HG03139 (cell line): Measurements from ENCODE around the gene LRRC8D.
"Not testable (repeated sequence)": the region's sequence is repeated elsewhere in the genome, so short reads cannot be mapped to it uniquely, and the experiment has no call there.

Experiments used
- ATAC-seq: cut with Tn5 transposase; IDR thresholded peaks from one replicate; pipeline ENCODE4 v1.9.1; 2021; ENCODE audit not compliant: unreplicated experiment

Gene LRRC8D

DNA sequence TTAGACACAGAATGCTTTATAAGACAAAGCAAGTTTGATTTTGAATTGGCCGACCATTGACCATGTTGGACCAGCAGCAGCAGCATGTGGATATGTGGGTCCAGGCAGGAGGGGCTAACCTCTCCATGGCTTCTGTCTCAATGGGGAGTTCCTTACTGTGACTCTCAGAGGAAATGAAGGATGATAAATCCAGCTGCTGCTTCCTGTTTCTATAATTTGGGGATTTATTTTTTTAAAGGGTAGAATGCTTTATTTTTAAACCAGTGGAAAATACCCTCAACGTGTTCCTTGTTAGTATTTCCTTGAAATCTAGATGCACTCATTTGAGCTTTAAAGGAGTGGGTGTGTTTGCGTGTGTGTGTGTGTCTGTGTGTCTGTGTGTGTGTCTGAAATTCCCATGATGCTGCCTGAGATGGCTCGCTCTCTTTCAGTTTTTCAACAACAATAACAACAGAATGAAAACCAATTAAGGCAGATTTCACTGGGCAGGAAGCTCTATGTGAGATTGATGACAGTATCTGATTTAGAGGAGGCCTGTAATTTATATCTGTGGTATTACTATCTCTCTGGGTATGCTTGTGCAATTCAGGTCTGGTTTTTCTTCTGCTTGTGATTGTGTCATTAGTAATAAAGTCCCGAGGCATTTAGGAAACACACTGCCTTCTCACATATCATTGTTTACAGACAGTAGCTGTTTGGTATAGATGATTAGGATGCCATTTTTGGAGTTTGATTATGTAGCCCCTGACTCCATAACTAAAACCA, 88.0 kb downstream of the LRRC8D start:
- no peak for ATAC-seq

DNA sequence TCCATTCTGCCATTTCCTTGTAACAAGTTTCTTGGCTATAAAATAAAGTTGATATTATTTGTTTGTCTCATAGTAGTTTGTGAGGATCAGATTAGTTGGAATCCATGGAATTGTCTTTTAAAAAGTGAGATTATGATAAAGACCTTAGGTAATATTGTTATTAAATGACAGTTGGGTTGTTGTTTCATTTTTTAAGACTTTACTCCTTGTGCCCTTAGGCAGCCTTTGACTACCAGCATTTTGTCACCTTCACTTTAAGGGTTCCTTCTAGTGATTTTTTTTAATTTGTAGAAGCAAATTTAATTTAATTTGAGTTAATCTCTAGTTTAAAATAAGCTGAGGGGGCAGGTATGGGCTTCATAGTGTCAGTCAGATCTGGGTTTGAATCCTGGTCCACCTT, 89.4 kb downstream of the LRRC8D start:
- ATAC-seq, result no peak

DNA sequence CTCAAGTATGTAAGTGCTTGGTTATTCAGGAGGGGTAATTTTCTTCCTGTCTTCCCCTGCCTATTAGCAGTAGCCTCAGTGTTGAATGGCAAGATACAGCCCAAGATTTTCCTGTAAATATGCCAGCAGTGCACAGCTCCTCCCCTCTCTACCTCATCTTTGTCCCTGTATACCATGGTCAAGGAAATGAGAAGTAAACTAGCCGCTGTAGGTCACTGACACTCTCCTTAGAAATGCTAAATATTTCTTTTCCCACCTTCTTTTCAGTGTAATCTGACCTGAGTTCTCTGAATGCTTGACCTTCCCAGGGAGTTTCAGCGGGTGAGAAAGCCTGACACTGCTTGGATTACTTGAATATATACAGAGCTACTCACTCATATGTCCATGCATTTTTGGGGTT, 89.9 kb downstream of the LRRC8D start:
- ATAC-seq, result no peak

DNA sequence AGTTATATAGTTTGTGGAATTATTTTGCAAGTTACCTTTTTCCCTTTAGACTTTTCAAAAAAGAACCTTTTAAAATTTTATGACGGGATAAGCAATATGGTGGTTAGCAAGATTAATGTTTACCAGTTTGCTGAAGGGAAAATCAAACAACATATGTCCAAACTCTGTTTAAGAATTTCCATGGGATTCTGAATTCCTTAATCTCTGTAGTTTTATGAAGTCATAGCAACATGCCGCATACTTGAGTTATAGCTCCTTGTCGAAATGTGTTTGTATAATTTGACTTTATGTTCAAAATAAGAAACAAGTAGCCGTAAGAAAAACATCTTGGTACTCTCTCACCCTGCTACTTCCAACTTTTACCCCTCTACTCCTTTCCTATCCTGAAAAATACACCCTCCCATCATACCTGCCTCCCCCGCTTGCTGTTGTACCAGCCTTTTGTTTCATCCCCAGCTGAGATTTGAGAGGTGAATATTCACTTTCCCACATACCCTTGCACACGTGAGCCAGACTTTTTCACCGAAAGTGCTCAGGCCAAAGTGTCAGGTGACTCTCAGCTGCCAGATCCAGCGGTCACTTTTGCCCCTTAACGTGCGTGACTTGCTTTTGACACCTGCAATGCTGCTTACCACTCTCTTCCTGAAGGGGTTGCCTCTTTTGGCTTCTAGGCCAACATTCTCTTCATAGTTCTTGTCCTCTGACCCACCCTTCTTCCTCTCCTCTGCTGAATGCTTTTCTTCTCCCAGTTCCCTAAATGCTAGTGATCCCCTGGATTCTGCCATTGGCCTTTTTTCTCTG, 90.6 kb downstream of the LRRC8D start:
- ATAC-seq, result no peak

DNA sequence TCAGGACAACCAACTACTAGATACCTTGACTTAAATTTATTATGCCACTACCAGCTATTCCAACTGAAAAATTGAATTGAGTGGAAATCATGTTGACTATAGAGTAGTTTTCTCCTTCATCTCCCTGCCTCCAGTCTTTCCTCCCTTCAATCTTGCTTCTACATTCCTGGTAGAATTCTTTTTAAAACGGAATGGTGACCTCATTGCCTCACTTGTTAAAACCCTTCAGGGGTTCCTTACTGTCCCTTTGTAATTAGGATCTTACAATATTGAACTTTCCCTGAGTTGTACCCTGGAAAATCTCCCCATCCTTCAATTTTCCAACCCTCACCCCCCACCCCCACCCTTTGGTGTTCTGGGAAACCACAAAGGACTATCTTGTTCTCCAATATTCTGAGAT, 91.2 kb downstream of the LRRC8D start:
- ATAC-seq, result no peak

DNA sequence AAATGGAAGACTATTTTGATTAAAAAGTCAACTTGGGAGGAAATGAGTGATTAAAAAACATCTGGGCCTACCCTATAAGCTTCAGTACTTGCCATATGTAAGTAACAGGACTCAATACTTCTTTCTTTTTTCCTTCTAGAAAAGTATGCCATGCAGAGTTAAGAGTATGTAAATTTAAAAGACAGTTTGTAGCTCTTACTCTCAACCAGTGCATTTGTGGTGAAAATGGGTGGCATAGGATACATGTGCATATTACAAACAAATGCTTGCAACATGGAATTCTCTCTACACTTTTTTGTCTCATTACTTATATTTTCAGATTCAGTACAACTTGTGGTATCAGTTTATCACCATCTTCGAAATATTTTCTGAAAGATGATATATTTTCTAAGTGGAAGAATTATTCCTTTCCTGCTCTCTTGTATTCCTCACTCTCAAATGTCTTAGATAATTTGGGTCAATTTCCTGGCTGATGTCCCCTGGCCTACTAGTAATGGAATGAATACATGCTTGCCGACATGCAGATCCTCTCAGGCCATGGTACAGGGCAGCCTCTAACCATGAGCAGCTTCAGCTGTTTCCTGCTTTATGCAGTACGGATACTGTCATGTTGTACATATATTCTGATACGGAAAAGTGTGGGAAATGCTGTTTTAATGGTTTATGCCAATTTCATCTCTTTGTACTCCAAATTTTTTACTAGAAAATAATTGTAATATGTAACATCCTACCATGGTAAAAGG, 92.7 kb downstream of the LRRC8D start:
- no peak for ATAC-seq

DNA sequence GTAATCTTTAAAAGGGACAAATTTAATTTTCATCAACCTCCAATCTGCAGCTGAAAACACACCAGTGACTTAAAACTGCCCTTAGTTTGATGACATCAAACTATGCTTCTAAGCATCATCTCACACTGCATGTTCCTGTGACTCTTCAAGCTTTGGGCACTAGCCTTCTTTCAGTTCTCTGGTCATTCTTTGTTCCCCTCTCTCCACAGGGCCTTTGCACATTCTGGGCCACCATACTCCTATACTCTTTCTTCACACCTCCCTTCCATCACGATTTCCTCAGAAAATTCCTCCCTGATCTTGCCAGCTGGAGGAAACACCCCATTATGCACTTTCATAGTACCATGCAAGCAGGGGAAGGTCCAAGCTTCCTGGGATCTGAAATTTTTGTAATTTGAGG, 96.5 kb downstream of the LRRC8D start:
- ATAC-seq, result no peak

DNA sequence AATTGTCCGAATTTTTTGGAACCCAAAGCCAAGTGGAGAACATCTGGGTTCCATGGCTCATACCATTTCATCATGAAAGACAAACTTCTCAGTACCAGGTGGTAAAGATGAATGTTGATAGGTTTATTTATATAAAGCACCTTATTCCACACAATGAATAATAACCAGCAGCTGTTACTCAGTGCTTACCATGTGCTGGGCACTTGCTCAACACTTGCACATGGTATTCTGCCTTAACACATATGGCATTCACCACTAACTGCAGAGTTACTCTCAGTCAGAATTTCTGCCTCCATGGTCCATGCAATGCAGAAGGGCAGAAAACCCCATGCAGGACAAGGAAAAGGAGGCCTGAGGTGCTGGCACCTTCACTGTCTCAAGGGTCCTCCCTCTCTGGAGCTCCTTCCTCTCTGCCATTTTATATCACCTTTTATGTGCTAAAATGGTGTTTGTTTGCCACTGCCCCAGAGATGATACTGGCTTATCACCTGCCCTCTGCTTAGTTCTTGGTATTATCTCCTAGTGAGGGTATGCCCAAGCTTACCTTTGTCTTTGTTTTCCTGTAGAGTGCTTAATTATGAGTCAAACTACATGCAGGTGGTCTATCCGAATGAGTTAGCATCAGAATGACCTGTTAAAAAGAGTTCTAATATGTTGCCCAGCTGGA, 97.4 kb downstream of the LRRC8D start:
- no peak for ATAC-seq

DNA sequence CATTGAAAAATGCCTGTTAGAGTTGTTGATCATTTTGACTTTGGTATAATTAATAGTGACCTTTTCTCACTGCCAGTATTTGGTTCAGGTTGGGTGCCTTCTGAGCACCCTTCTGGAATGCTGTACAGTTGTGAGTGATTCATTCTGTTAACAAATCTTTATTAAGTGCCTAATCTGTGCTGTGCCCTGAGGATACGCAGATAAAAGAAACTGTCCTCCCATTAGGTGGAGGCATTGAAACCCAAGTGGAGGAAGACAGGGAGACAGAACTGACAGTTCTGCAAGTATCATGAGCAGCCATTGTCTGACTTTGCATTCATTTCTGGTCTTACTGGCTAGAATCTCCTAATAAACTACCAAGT, 97.9 kb downstream of the LRRC8D start:
- ATAC-seq, result no peak

DNA sequence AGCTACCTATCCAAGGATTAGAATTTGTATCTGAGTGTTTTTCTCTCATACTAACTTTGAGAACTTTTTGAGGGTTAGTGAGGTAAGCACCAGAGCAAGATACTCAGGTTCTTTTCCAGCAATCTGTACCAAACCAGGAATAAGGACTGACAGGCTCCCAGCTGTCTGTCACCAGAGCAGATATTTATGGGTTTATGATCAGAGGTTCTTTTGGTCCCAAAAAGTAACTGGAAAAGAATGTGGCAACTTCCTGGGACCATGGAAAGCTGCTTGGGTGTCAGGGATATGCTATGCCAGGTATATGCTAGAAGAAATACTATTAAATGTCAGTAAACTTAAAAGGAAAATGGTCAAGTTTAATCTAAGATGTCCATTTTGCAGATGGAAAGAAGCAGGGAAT, 98.3 kb downstream of the LRRC8D start:
- no peak for ATAC-seq

DNA sequence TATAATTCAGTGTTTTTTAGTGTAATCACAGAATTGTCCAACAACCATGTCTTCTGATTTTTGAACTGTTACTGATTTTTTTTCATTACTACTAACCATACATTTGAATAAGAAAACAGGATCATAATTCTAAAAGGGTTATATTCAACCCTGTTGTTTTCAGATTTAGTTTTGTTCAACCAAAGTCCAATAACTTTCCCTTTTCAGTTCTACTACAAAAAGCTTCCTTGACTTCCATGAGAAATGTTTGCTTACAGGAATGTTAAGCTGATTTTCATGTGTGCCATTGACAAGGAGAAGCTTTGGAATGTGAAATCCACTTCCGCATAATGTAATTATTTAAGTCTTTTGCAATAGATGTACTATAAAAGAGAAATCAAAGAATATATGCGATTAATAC, 102.1 kb downstream of the LRRC8D start:
- ATAC-seq, result no peak

DNA sequence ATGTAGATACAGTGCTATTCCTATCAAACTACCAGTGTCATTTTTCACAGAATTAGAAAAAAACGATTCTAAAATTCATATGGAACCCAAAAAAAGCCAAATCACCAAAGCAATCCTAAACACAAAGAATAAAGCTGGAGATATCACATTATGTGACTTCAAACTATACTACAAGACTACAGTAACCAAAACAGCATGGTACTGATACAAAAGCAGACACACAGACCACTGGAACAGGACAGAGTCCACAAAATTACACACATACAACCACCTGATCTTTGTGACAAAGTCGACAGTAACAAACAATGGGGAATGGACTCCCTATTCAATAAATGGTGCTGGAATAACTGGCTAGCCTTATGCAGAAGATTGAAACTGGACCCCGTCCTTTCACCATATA, 102.7 kb downstream of the LRRC8D start:
- no peak for ATAC-seq

DNA sequence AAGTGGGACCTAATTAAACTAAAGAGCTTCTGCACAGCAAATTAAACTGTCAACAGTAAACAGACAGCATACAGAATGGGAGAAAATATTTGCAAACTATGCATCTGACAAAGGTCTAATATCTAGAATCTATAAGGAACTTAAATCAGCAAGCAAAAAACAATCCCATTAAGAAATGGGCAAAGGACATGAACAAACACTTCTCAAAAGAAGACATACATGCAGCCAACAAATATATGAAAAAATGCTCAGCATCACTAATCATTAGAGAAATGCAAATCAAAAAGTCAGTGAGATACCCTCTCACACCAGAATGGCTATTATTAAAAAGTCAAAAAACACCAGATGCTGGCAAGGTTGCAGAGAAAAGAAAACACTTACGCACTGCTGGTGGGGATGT, 103.2 kb downstream of the LRRC8D start:
- not testable (repeated sequence) for ATAC-seq

DNA sequence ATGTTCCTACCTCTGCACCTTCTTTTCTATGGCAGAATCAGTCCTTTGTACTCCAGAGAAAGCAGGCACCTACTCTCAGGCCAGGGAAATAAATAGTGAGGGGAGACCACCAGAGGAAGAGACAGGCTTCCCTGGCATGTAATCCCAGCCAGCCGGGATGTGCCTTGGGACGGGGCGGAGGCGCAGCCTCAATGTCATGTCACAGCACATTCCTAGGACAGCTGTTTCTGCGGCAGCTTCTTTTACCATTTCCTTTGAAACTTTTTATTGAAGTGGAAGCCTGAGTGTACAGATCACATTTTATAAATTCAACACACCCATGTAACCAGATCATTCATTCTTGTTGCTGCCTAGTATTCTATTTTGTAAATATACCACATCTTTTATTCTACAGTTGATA, 106.2 kb downstream of the LRRC8D start:
- no peak for ATAC-seq

DNA sequence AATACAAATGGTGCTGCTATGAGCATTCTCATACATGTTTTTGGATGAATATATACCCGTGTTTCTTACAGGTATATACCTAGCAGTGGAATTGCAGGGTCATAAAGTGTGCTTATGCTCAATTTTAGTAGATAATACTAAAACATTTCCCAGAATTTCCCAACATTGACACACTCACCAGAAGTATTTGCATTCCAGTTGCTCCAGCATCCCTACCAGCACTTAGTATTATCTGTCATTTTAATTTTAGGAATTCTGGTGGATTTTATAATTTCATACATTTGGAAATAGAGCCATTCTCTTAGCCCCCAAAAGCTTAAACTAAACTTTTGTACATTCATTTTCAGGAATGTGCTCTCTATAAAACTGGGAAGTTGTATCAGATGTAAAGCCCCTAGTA, 106.6 kb downstream of the LRRC8D start:
- ATAC-seq, result no peak

DNA sequence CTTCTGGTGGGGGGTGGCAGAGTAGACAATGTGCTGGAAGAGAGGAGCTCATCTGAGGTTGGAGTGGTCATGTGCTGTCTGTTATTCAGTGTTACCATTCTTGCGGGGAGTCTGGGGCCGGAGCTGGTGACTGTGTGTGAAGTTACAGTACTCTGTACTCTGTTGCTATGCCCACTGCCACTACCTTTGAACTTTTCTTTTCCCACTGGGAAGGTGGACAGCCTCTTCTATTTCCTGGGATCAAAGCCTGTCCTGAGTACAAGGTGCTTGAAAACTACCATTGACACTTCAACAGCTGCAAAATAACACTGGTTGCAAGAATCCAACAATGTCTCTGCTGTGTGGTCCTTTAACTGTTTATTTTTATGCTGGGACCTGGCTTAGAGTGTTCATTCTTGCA, 107.7 kb downstream of the LRRC8D start:
- ATAC-seq, result no peak

DNA sequence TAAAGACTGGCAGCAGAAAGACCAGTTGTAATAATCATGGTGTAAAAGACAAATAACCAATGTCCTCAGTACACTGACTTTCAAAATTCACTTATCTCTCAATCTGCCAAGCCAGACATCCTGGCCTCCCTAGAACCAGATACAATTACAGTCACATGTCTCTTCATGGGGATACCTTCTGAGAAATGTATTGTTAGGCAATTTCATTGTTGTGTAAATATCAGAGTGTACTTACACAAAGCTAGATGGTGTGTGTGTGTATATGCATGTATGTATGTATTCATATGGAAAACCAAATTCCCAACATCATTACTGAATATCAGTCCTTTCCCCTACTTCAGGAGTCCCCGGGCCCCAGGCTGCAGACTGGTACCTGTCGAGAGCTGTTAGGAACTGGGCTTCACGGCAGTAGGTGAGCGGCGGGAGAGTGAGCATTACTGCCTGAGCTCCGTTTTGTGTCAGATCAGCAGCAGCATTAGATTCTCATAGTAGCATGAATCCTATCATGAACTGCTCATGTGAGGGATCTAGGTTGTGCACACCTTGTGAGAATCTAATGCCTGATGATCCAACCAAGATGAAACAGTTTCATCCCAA, 108.7 kb downstream of the LRRC8D start:
- no peak for ATAC-seq

DNA sequence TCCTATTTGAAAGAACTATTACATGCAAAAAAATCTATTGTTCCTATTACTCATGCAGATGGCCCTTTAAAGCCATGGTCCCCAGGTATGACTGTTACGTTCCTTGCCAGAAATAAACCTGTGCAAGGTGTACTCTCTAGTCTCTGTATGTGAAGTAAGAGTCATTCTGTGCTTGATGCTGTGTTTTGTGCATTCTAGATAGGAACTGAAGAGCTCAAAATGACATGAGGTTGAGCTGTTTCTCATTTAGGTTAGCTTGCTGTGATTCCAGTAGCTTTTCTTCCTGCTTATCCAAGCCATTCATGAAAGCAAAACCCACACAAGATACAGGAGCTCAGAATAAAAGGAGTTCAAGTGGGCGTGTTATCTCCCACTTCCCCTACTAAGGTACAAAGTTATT, 109.7 kb downstream of the LRRC8D start:
- no peak for ATAC-seq

DNA sequence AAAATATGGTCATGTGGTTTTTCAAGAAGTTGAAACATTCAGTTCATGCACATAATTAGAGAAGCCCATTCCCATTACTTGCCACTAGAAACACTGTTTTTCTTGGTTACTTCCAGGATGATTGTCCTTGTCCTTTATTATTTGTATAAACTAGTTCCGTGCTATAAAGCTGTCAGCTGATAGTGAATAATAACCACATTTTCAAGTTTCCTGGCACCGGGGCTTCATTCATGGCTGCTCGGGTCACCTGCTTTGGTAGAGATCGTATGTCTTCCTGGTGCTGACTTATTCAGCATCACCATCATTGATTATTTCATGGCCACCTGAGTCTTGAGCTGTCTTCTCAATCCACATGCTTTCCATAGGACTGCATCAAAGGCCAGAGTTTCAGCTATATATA, 111.1 kb downstream of the LRRC8D start:
- no peak for ATAC-seq

DNA sequence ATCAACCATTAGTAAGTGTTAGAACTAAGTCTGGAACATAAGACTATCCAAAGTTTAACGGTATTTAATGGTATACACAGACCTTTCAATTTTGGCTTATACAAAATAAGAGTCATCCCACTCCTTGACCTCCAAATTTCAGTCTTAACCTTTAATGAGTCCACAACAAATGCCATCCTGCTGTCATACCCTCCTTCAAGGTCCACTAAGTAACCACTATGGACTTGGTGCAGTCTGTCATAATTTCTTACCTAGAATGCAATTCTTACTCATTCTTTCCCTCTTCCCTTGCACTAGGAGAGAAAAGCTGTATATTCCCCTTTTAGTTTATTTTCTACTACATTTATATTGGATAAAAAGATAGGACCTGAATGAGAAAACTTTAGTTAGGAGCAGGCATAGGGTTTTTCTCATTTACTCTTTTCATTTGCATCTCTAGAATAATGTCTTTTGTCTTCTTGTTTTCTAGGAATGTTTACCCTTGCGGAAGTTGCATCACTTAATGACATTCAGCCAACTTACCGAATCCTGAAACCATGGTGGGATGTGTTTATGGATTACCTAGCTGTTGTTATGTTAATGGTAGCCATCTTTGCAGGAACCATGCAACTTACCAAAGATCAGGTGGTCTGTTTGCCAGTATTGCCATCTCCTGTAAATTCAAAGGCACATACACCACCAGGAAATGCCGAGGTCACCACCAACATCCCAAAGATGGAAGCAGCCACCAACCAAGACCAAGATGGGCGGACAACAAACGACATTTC, 111.9 kb downstream of the LRRC8D start:
- ATAC-seq, result no peak
